ENCODE results near the gene PROKR1.

The PROKR1 gene

GRCh38 chr2:68603059-68603458 lies 40.3 kb upstream of the PROKR1 start:
- Histone ChIP-seq H3K36me3 (replicated peaks; ENCODE audit: low read depth, low read length) (peaks cover 2% of the 10 kb centered on the region), H3K27ac (ENCODE audit: low read length) (no peak overlapping the region), H3K9me3 (ENCODE audit: insufficient read depth, low read length) (no peaks in the 10 kb centered on the region), H3K27me3 (ENCODE audit: low read depth, low read length) (no peaks in the 10 kb centered on the region), H2AFZ (ENCODE audit: low read depth, low read length) (no peak overlapping the region), H3K4me1 (ENCODE audit: low read length) (no peaks in the 10 kb centered on the region), H3K79me2 (ENCODE audit: low read length) (no peaks in the 10 kb centered on the region), H3K4me2 (ENCODE audit: low read length) (no peak overlapping the region), H4K20me1 (ENCODE audit: insufficient read depth, low read length) (no peaks in the 10 kb centered on the region), H3K4me3 (ENCODE audit: low read length) (no peak overlapping the region), H3K9ac (ENCODE audit: low read length) (no peak overlapping the region)
- TF ChIP-seq CTCF (IDR thresholded peaks at IDR 0.05; ENCODE audit: low read depth, low read length) (no peak), EZH2phosphoT487 (IDR thresholded peaks at IDR 0.05; ENCODE audit: low read depth) (no peak)

GRCh38 chr2:68604077-68604476 lies 39.3 kb upstream of the PROKR1 start:
- Histone ChIP-seq H3K4me1 (ENCODE audit: low read length) (no peaks in the 10 kb centered on the region), H3K79me2 (ENCODE audit: low read length) (no peaks in the 10 kb centered on the region), H3K4me3 (ENCODE audit: low read length) (no peak overlapping the region), H3K36me3 (replicated peaks; ENCODE audit: low read depth, low read length) (peaks cover 2% of the 10 kb centered on the region), H3K9ac (ENCODE audit: low read length) (no peak overlapping the region), H3K27ac (ENCODE audit: low read length) (no peak overlapping the region), H4K20me1 (ENCODE audit: insufficient read depth, low read length) (no peaks in the 10 kb centered on the region), H3K9me3 (ENCODE audit: insufficient read depth, low read length) (0 out of 2 replicates have a peak, but pooled peaks cover 4% of the 10 kb centered on the region), H3K27me3 (ENCODE audit: low read depth, low read length) (no peaks in the 10 kb centered on the region), H2AFZ (ENCODE audit: low read depth, low read length) (no peak overlapping the region), H3K4me2 (ENCODE audit: low read length) (no peak overlapping the region)
- TF ChIP-seq EZH2phosphoT487 (IDR thresholded peaks at IDR 0.05; ENCODE audit: low read depth) (no peak), CTCF (IDR thresholded peaks at IDR 0.05; ENCODE audit: low read depth, low read length) (no peak)

GRCh38 chr2:68605939-68606338 lies 37.4 kb upstream of the PROKR1 start:
- peaks cover 2% of the 10 kb centered on the region for H3K36me3 ChIP-seq (replicated peaks; ENCODE audit: low read depth, low read length)
- no peaks in the 10 kb centered on the region for H4K20me1 ChIP-seq (ENCODE audit: insufficient read depth, low read length)
- H3K27ac ChIP-seq (ENCODE audit: low read length): no peak overlapping the region
- H3K4me2 ChIP-seq (ENCODE audit: low read length): no peak overlapping the region
- no peak for TF ChIP-seq EZH2phosphoT487 (IDR thresholded peaks at IDR 0.05; ENCODE audit: low read depth)
- TF ChIP-seq CTCF (IDR thresholded peaks at IDR 0.05; ENCODE audit: low read depth, low read length): no peak
- no peak overlapping the region for H3K4me3 ChIP-seq (ENCODE audit: low read length)
- H3K9ac ChIP-seq (ENCODE audit: low read length): no peak overlapping the region
- no peak overlapping the region for H2AFZ ChIP-seq (ENCODE audit: low read depth, low read length)
- H3K4me1 ChIP-seq (ENCODE audit: low read length): no peaks in the 10 kb centered on the region
- H3K27me3 ChIP-seq (ENCODE audit: low read depth, low read length): no peaks in the 10 kb centered on the region
- 0 out of 2 replicates have a peak, but pooled peaks cover 4% of the 10 kb centered on the region for H3K9me3 ChIP-seq (ENCODE audit: insufficient read depth, low read length)
- H3K79me2 ChIP-seq (ENCODE audit: low read length): no peaks in the 10 kb centered on the region

GRCh38 chr2:68606759-68607158 lies 36.6 kb upstream of the PROKR1 start:
- no peaks in the 10 kb centered on the region for H3K79me2 ChIP-seq (ENCODE audit: low read length)
- no peaks in the 10 kb centered on the region for H3K27me3 ChIP-seq (ENCODE audit: low read depth, low read length)
- 0 out of 2 replicates have a peak, but pooled peaks cover 4% of the 10 kb centered on the region for H3K9me3 ChIP-seq (ENCODE audit: insufficient read depth, low read length)
- no peaks in the 10 kb centered on the region for H3K36me3 ChIP-seq (replicated peaks; ENCODE audit: low read depth, low read length)
- no peak overlapping the region for H3K9ac ChIP-seq (ENCODE audit: low read length)
- no peaks in the 10 kb centered on the region for H4K20me1 ChIP-seq (ENCODE audit: insufficient read depth, low read length)
- no peak overlapping the region for H3K27ac ChIP-seq (ENCODE audit: low read length)
- H2AFZ ChIP-seq (ENCODE audit: low read depth, low read length): no peak overlapping the region
- H3K4me1 ChIP-seq (ENCODE audit: low read length): no peaks in the 10 kb centered on the region
- TF ChIP-seq CTCF (IDR thresholded peaks at IDR 0.05; ENCODE audit: low read depth, low read length) (no peak), EZH2phosphoT487 (IDR thresholded peaks at IDR 0.05; ENCODE audit: low read depth) (no peak)
- H3K4me2 ChIP-seq (ENCODE audit: low read length): no peak overlapping the region
- no peak overlapping the region for H3K4me3 ChIP-seq (ENCODE audit: low read length)

Measured in OCI-LY3 (cell line).